Fibroblast of skin of right biceps (primary cell): ENCODE results near the gene MVP.

Source experiments
- DNase-seq: peaks from one replicate; pipeline ENCODE4 v3.0.0-alpha.2; 2013

Gene MVP

DNA sequence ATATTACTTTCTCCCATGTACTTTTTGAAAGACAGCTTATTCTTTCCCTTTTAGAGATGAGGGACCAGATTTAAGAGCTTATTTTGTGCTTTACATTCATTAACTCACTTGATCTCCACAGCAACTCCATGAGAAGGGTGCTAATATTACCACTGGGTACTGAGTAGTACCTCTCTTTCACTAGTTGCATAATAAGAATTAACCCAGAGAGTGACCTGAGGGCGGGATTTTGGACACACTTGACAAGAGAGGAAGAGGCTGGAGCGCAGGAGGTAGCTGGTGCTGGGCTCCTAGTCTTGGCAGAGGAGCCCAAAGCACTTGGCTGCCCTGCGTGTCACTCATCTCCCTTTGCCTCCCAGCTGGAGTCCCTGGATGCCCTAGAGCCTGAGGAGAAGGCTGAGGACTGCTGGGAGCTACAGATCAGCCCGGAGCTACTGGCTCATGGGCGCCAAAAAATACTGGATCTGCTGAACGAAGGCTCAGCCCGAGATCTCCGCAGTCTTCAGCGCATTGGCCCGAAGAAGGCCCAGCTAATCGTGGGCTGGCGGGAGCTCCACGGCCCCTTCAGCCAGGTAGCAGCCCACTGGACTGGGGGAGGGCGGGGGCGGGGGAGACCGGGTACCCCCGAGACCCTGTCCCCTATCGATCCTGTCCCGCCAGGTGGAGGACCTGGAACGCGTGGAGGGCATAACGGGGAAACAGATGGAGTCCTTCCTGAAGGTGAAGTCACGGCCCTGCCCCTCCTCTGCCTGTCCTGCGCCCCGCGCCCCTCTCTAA lies 15.6 kb upstream of the MVP start:
- no peak for DNase-seq

DNA sequence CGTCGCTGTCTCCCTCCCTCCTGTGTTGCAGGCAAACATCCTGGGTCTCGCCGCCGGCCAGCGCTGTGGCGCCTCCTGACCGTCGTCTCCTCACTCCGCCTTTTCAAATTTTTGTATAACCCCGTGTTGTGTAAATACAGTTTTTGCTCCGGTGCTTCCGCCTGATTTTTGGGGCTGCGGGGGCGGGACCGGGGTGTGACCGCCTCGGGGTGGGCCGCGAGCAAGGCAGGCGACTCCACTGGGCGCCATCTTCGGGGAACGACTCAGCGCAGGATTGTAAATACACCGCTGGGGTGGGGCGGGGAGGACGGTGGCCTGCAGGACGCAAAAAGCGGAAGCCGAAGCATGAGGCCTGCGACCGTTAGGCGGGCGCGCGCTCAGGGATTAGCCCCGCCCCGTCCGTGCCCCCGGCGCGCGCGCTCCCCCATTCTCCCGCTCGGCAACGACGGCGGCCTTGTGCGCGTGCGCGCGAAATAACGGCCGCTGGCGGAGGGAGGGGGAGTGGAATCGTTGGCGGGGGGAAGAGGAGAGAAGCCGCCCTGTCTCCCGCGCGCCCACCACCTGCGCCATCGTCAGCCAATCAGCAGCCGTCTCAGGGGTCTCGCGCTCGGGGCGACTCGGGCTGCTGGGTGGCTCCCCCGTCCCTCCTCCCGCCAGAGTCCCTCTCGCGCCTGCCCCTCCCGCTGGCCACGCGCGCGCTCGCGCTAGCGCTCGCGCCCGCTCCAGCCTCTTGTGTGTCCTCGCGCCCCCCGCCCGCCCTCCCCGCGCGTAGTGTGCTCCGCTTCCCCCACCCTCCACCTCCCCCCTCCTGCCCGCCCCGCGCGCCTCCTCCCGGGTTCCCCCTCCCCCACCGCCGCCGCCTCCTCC lies 14.8 kb upstream of the MVP start:
- peak; percentile 98 for DNase-seq

DNA sequence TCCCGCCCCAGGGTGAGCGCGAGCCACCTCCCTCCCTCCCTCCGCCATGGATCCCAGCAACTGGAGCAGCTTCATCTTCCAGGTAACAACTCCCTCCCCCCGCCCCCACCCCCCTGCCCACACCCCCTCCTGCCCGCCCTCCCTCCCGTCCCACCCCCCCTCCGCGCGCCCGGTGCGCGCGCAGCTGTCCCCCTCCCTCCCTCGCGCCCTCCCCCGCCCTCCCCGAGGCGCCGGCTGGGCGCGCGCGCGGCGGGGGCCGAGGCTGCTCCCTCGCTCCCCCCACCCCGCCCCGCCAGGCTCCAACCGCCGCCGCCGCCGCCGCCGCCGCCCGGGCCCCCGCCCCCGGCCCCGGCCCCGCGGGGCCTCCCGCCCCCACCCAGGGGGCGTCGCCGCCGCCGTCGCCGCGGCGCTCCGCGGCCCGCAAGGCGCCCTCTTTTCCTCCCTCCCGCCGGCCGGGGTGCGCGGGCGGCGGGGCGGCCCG lies 14.1 kb upstream of the MVP start, which contains the start of gene MAZ:
Gene MAZ (plus strand): TSS at position 431 of the 481 bp plus-strand sequence. CDS start 173 bp downstream, outside the sequence.
- DNase-seq: no peak

DNA sequence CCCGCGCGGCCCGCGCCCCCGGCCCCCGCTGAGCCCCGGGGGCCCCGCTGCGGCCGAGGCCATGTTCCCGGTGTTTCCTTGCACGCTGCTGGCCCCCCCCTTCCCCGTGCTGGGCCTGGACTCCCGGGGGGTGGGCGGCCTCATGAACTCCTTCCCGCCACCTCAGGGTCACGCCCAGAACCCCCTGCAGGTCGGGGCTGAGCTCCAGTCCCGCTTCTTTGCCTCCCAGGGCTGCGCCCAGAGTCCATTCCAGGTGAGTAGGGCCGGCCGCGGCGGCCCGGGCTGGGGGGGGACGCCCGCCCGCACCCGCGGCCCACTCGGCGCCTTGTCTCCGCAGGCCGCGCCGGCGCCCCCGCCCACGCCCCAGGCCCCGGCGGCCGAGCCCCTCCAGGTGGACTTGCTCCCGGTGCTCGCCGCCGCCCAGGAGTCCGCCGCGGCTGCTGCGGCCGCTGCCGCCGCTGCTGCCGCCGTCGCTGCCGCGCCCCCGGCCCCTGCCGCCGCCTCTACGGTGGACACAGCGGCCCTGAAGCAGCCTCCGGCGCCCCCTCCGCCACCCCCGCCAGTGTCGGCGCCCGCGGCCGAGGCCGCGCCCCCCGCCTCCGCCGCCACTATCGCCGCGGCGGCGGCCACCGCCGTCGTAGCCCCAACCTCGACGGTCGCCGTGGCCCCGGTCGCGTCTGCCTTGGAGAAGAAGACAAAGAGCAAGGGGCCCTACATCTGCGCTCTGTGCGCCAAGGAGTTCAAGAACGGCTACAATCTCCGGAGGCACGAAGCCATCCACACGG lies 13.4 kb upstream of the MVP start:
- peak; percentile 71 for DNase-seq

DNA sequence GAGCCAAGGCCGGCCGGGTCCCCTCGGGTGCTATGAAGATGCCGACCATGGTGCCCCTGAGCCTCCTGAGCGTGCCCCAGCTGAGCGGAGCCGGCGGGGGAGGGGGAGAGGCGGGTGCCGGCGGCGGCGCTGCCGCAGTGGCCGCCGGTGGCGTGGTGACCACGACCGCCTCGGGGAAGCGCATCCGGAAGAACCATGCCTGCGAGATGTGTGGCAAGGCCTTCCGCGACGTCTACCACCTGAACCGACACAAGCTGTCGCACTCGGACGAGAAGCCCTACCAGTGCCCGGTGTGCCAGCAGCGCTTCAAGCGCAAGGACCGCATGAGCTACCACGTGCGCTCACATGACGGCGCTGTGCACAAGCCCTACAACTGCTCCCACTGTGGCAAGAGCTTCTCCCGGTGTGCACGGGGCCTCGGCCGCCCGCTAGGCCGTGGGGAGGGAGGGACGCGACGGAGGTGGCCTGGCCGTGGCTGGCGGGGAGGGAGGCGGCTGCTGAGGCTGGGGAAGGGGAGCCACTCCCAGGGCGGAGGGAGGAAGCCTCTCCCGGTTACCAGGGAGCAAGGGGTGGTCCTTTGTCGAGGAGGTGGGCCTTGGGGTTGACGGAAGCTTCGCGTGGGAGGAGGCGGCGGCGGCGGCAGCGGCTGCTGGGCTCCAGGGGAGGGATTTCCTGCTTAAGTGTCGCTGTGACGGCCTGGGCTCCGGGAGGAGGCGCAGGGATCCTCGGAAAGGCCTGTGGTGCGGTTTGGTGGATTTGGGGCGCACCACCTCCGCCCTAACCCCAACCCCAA lies 12.6 kb upstream of the MVP start:
- peak; percentile 95 for DNase-seq

DNA sequence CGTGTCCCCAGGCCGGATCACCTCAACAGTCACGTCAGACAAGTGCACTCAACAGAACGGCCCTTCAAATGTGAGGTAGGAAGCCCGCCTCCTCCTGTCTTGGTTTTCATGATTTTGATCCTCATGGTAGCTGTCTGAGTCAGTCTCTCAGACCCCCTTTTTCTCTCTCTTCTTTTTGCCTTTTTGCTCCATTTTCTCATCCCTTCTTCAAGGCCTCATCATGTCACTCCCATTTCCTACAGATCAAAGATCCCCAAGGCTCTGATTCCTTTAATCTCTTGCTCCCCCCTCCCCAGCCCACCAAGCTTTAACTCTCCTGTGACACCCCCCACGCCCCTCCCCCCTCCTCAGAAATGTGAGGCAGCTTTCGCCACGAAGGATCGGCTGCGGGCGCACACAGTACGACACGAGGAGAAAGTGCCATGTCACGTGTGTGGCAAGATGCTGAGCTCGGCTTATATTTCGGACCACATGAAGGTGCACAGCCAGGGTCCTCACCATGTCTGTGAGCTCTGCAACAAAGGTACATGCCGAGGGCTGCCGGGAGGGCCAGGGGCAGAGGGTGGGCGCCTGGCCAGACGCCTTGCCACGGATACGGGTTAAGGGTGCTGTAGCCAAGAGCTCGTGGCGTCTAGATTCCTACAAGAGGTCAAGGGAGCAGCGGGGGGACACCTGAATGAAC lies 11.9 kb upstream of the MVP start:
- DNase-seq: no peak

DNA sequence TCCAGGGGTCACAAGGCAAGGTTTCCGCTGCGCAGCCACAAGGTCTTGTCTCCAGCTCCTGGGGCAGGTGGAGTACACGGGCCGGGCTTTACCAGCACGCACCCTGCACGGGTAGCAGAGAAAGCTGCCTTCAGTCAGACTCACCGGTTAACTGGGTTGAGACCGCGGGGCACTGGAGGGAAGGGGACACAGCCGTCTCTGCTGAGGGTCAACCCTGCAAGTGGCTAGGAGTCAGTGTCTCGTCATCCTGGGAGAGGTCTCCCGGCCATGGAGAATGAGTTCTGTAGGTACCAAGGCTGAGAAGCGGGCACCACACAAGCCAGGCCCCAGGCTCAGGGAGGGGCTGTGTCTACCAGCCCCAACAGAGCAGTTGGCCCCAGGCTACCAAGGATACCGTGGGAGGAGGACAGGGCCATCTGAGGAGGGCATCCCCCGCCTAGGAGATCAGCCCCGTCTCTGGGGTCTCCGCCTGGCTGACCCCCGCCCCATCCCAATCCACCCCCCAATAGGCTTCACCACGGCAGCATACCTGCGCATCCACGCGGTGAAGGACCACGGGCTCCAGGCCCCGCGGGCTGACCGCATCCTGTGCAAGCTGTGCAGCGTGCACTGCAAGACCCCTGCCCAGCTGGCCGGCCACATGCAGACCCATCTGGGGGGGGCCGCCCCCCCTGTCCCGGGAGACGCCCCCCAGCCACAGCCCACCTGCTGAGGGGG lies 11.1 kb upstream of the MVP start:
- DNase-seq: no peak

DNA sequence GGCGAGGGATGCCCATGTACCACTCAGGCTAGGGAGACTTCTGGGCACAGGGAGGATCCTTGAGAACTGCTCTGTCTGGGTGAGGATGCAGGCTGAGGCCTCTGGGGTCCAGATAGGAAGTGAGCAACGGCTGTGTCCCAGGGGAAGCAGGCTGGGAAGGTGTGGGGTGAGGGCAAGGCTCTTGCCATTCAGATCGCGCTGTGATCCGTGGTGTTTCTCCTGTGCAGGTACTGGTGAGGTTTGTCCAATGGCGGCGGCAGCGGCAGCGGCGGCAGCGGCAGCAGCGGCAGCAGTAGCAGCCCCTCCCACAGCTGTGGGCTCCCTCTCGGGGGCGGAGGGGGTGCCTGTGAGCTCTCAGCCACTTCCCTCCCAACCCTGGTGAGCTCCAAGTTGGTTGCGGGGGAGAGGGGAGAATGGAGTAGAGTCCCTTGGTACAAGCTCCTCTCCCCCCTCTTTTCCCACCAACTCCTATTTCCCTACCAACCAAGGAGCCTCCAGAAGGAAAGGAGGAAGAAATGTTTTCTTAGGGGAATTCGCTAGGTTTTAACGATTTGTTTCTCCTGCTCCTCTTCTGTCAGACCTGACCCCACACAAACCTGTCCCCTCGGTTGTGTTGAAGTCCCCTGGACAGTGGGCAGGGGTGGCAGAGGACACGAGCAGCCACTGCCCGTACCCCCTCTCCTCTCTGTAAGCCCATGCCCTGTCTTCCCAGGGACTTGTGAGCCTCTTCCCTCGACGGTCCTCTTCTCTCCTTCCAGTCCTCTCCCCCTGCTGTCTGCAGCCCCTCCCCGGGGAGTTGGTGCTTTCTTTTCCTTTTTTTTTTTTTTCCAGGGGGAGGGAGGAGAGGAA lies 10.2 kb upstream of the MVP start:
- DNase-seq: peak; percentile 31

DNA sequence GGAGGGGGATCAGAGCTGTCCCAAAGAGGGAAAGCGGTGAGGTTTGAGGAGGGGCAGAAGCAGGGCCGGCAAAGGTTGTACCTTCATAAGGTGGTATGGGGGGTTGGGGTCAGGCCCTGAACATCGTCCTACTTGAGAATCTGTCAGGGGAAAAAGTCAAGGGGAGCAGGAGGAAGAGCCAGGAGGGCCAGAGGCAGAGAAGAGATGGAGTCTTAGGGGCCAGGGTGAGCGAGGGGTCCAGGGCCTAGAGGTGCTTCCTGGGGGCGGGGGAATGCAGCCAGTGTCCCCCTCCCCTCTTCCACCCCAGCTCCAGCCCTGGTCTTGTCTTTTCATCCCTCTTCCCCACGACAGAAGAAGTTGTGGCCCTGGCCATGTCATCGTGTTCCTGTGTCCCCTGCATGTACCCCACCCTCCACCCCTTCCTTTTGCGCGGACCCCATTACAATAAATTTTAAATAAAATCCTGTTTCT lies 9.5 kb upstream of the MVP start:
- DNase-seq: no peak

DNA sequence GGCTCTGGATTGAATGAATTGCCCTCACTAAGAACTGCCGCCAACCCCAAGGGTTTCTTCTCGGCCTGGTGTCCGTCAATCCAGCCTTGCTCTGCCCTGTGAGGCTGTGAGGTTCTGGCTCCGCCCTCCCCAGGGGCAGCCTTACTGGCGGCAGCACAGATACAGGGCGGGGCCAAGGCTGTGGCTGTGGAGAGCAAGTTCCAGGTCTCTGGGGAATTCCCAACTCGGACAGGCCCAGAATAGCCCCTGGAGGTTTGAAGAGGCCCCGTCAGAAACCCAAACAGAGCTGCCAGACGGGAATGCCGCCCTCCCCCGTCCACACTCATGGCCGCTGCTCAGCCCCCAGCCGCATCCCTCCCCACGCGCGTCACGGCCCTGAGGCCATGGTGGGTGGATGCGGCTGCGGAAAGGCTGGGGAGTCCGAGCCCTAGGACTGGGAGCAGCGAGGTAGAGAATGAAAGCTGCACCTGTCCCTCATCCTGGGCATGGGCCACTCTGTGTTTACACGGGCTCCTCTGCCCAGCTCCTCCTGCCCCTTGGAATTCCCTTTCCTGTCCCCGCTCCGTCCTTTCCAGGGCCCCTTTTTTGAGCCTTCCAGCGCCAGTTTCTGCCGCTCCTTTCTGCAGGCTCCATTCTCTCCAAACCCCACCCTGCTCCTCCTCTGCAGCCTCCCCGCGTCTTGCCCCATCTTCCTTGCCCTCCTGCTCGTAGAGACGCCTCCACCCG lies 8.9 kb upstream of the MVP start:
- peak; percentile 97 for DNase-seq

DNA sequence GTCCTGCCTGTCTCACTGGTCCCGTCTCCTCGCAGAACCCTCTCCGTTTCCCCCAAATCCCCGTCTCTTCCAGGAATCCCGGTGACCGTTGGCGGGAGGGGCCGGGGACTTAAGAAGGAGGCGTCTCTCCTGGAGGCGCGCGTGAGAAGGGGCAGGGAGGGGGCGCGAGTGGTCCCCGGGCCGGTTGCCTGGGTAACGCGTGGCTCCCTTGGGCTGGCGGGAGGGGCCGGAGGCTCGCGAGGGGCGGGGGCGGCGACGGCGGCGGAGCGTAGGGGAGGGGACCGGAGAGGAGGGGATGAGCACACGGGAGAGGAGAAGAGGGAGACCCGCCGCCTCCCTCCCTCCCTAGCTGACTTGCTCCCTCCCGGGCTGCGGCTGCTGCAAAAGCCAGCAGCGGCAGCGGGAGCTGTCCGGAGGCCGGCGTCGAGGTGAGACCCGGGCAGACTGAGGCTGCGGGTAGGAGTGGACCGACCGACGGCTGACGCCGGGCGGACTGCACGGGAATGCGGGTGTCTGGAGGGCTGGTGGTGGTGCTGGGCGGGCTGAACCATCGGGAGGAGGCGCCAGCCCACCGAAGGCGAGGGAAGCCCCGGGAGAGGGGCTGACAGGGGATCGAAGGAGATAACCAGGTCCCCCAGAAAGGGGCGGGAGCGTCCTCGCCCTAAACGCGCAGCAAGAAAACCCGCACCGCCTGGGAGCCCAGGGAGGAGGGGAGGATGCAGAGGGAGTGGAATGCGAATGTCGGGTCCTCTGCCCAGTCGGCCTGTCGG lies 8.2 kb upstream of the MVP start, which contains the start of gene PRRT2:
Gene PRRT2 (plus strand): TSS at position 298 of the 770 bp plus-strand sequence. CDS start 862 bp downstream, outside the sequence.
- peak; percentile 66 for DNase-seq

DNA sequence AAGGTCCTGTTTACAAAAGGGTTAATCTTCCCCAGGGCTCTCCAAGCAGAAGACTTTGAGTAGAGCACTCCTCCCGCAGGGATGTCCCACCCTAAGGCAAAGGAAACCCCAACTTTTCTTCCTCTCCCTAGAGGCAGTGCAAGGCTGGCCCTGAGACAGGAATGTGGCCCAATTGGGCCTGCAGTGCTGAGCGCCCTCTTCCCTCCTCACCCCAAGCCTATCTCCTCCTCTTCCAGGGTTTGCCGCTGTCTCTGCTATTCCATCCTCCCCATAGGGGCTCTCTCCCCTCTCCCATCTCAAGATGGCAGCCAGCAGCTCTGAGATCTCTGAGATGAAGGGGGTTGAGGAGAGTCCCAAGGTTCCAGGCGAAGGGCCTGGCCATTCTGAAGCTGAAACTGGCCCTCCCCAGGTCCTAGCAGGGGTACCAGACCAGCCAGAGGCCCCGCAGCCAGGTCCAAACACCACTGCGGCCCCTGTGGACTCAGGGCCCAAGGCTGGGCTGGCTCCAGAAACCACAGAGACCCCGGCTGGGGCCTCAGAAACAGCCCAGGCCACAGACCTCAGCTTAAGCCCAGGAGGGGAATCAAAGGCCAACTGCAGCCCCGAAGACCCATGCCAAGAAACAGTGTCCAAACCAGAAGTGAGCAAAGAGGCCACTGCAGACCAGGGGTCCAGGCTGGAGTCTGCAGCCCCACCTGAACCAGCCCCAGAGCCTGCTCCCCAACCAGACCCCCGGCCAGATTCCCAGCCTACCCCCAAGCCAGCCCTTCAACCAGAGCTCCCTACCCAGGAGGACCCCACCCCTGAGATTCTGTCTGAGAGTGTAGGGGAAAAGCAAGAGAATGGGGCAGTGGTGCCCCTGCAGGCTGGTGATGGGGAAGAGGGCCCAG lies 7.3 kb upstream of the MVP start:
- no peak for DNase-seq

DNA sequence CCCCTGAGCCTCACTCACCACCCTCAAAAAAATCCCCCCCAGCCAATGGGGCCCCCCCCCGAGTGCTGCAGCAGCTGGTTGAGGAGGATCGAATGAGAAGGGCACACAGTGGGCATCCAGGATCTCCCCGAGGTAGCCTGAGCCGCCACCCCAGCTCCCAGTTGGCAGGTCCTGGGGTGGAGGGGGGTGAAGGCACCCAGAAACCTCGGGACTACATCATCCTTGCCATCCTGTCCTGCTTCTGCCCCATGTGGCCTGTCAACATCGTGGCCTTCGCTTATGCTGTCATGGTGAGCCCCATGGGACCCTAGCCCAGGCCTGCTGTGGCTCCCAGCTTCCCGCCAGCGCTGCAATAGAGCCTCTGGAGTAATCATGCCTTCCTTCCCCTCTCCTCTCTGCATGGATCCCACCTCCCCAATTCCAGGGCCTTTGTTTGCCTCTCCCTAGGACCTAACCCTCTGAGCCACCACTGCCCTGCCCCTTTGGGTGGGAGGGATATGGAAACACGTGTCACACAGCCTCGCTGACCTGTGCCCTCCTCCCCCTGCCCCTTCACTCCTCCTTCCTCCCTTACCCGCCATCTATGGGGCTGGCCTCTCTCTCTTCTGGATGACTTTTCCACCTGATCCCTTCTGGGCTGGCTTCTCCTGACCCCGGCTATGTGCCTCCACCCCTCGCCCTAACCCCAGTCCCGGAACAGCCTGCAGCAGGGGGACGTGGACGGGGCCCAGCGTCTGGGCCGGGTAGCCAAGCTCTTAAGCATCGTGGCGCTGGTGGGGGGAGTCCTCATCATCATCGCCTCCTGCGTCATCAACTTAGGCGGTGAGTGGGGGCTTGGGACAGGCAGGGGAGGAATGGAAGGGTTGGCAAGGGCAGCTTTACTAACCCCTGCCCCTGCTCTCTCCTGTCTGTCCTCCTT lies 6.4 kb upstream of the MVP start:
- no peak for DNase-seq

DNA sequence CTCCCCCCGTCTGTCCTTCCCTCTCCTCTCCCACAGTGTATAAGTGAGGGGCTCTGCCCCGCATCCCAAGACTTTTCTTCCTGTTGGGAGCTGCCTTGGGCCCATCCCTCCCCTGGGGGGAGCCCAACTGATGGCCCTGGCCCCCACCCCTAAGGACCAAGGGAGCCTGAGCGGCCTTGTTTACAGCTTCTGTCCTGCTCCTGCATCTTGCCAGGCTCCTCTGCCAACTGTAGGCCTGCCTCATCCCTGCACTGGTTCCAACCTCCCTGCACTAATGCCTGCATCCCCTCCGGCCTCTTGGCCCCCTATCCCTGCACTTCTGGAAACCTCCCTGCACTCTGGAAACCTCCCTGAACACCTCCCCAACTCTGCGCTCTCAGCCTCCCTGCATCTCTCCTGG lies 5.7 kb upstream of the MVP start:
- no peak for DNase-seq

DNA sequence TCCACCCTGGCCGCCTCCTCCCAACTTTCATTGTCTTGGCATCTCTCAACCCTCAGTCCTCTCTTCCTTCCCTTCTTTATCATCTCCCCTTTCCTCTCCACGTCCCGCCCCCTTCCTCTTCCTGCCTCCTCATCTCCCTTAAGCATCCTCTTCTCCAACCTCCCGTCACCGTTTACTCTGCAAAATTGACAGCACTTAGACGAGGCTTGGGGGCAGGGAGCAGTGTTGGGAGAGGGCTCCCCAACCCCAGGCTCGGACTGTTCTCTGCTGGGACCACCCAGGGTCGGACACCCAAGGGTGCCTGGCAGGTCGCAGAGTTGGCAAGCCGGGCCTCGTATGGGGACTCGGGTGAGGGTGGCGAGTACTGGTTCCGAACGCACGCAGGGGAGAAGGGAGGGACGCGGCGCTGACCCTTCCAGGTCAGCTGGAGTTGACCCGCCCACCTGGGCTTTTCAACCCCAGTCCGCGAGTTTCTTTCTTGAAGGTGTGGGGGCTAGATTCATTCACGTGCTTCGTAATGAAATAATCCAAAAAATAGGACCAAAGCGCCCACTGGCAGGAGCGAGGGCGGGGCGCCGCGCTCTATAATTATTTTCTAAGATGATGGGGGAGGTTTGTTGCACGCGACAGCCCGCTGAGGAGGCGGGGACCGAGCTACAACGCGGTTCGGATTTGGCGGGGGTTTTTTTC lies 5.1 kb upstream of the MVP start:
- DNase-seq: peak; percentile 40
